Loucy (cell line): ENCODE results near the gene VSIG8.

Experiments used
- H2AFZ ChIP-seq: fragments of 200-600 bp; sonication (generic); 2 replicates; pipeline ENCODE4 v1.6.0; 2016; ENCODE audit warnings: antibody characterized with exemption, mild to moderate bottlenecking, low read length, moderate library complexity
- H3F3A ChIP-seq: fragments of 200-600 bp; 2 replicates; pipeline ENCODE4 v1.6.0; 2016; ENCODE audit warnings: antibody characterized with exemption, low read depth, mild to moderate bottlenecking
- H3K27me3 ChIP-seq: fragments of 200-600 bp; sonication (generic); 2 replicates; pipeline ENCODE4 v1.6.1; 2014; ENCODE audit warnings: low read length, mild to moderate bottlenecking; ENCODE audit not compliant: insufficient read depth, poor library complexity, severe bottlenecking
- H3K36me3 ChIP-seq: fragments of 200-600 bp; sonication (generic); 2 replicates; pipeline ENCODE4 v1.6.1; 2016; ENCODE audit warnings: low read length; ENCODE audit not compliant: insufficient read depth
- H3K4me1 ChIP-seq: fragments of 200-600 bp; sonication (generic); 2 replicates; pipeline ENCODE4 v1.5.1; 2014; ENCODE audit warnings: low read length, mild to moderate bottlenecking; ENCODE audit not compliant: insufficient read depth, poor library complexity, severe bottlenecking
- H3K4me2 ChIP-seq: fragments of 200-600 bp; sonication (generic); 2 replicates; pipeline ENCODE4 v1.6.0; 2014; ENCODE audit warnings: antibody characterized with exemption, low read length, low read depth, mild to moderate bottlenecking; ENCODE audit not compliant: poor library complexity, severe bottlenecking
- H3K4me3 ChIP-seq: fragments of 200-600 bp; sonication (generic); 2 replicates; pipeline ENCODE4 v1.5.1; 2014; ENCODE audit warnings: low read length, mild to moderate bottlenecking, mixed read lengths; ENCODE audit not compliant: poor library complexity, severe bottlenecking
- H3K79me2 ChIP-seq: fragments of 200-600 bp; sonication (generic); 2 replicates; pipeline ENCODE4 v1.6.1; 2014; ENCODE audit warnings: low read length; ENCODE audit not compliant: insufficient read depth
- H3K9ac ChIP-seq: fragments of 200-600 bp; sonication (generic); 2 replicates; pipeline ENCODE4 v1.6.0; 2014; ENCODE audit warnings: mild to moderate bottlenecking, low read depth, low read length, moderate library complexity; ENCODE audit not compliant: poor library complexity, severe bottlenecking
- H3K9me2 ChIP-seq: fragments of 200-600 bp; sonication (generic); replicated peaks from 2 replicates; pipeline ENCODE4 v1.6.1; 2016; ENCODE audit warnings: low read depth, low read length, mixed read lengths
- H3K9me3 ChIP-seq: fragments of 200-600 bp; sonication (generic); 2 replicates; pipeline ENCODE4 v1.6.1; 2014; ENCODE audit warnings: mild to moderate bottlenecking, antibody characterized with exemption, low read length, low read depth; ENCODE audit not compliant: insufficient read depth
- H4K20me1 ChIP-seq: fragments of 200-600 bp; sonication (generic); 2 replicates; pipeline ENCODE4 v1.6.0; 2014; ENCODE audit warnings: antibody characterized with exemption, low read length, mild to moderate bottlenecking; ENCODE audit not compliant: insufficient read depth, poor library complexity, severe bottlenecking
- CTCF ChIP-seq: fragments of 200-600 bp; sonication (generic); conservative IDR thresholded peaks from 2 replicates; pipeline ENCODE4 v1.5.1; 2014; ENCODE audit warnings: mild to moderate bottlenecking, antibody characterized with exemption, low read length
- EZH2phosphoT487 ChIP-seq: fragments of 200-600 bp; IDR thresholded peaks from 2 replicates; pipeline ENCODE4 v1.6.1; 2018; ENCODE audit warnings: antibody characterized with exemption, mild to moderate bottlenecking, moderate library complexity, borderline replicate concordance

Gene VSIG8

GRCh38 chr1:159862557-159862956 lies at the start of gene VSIG8:
VSIG8 (minus strand) TSS chr1:159862657; CDS start chr1:159862521, 136 bp downstream.
- Histone ChIP-seq H3K27me3 (no peaks in the 10 kb centered on the region), H4K20me1 (no peaks in the 10 kb centered on the region), H3K9me3 (no peaks in the 10 kb centered on the region), H3K4me2 (no peak within 1 kb of the TSS), H3K9ac (no peak within 1 kb of the TSS), H3K9me2 (no peaks in the 10 kb centered on the region), H3K4me1 (peaks cover 25% of the 10 kb centered on the region), H3K79me2 (no peaks in the 10 kb centered on the region), H2AFZ (no peak within 1 kb of the TSS), H3K36me3 (no peaks in the 10 kb centered on the region), H3F3A (no peaks in the 10 kb centered on the region), H3K4me3 (no peak within 1 kb of the TSS)
- TF ChIP-seq CTCF = no peak
- no peak for TF ChIP-seq EZH2phosphoT487

- H3K9me2 ChIP-seq = no peaks in the 10 kb centered on the region
- peaks cover 17% of the 10 kb centered on the region; the same call in 1 of the 2 replicates for H3K36me3 ChIP-seq
- H2AFZ ChIP-seq = no peak overlapping the region
- H3K4me3 ChIP-seq = peak overlapping the region; percentile 62
- no peak for TF ChIP-seq EZH2phosphoT487
- TF ChIP-seq CTCF = no peak
- H3F3A ChIP-seq = peaks cover 9% of the 10 kb centered on the region; the same call in 1 of the 2 replicates
- H3K9me3 ChIP-seq = no peaks in the 10 kb centered on the region
- H3K4me2 ChIP-seq = peak overlapping the region; percentile 88
- no peaks in the 10 kb centered on the region for H3K27me3 ChIP-seq
- H3K79me2 ChIP-seq = peaks cover 17% of the 10 kb centered on the region
- peak overlapping the region; percentile 86 for H3K9ac ChIP-seq
- H4K20me1 ChIP-seq = no peaks in the 10 kb centered on the region
- peaks cover 82% of the 10 kb centered on the region for H3K4me1 ChIP-seq
Measured at GRCh38 chr1:159911326-159912070, 49.0 kb upstream of the VSIG8 start.

GRCh38 chr1:159908031-159908940 lies 45.8 kb upstream of the VSIG8 start:
- Histone ChIP-seq H3K4me2 (no peak overlapping the region), H3K9me3 (peaks cover 5% of the 10 kb centered on the region; the same call in 1 of the 2 replicates), H2AFZ (no peak overlapping the region), H4K20me1 (no peaks in the 10 kb centered on the region), H3K9ac (no peak overlapping the region), H3K27me3 (no peaks in the 10 kb centered on the region), H3K4me1 (peaks cover 62% of the 10 kb centered on the region), H3F3A (peaks cover 9% of the 10 kb centered on the region; the same call in 1 of the 2 replicates), H3K36me3 (no peaks in the 10 kb centered on the region), H3K4me3 (no peak overlapping the region), H3K79me2 (peaks cover 9% of the 10 kb centered on the region), H3K9me2 (no peaks in the 10 kb centered on the region)
- no peak for TF ChIP-seq CTCF
- no peak for TF ChIP-seq EZH2phosphoT487
